Endodermal cell (in vitro differentiated cells): ENCODE data around the gene CTCFL. TPM values are rescaled to one million over a fixed set of nuclear protein-coding genes. Genes with fewer than 3 reads are reported as not detected.

Experiments used
- DNase-seq: peaks from one replicate; pipeline ENCODE4 v3.0.0-alpha.2; 2017
- H3K27ac ChIP-seq: 2 replicates; pipeline ENCODE4 v1.5.1; 2013; ENCODE audit warnings: mild to moderate bottlenecking, low read depth, low read length, moderate library complexity
- H3K27me3 ChIP-seq: 2 replicates; pipeline ENCODE4 v1.6.1; 2013; ENCODE audit warnings: mild to moderate bottlenecking, low read length, moderate library complexity; ENCODE audit not compliant: insufficient read depth, control insufficient read depth, poor library complexity, severe bottlenecking
- H3K36me3 ChIP-seq: 2 replicates; pipeline ENCODE4 v1.7.0; 2013; ENCODE audit warnings: mild to moderate bottlenecking, low read length, moderate library complexity; ENCODE audit not compliant: control insufficient read depth, insufficient read depth
- H3K4me1 ChIP-seq: one replicate; pipeline ENCODE4 v1.7.0; 2013; ENCODE audit warnings: low read length; ENCODE audit not compliant: control insufficient read depth, insufficient read depth
- H3K4me3 ChIP-seq: 2 replicates; pipeline ENCODE4 v1.5.1; 2013; ENCODE audit warnings: mild to moderate bottlenecking, low read length, moderate library complexity
- H3K9ac ChIP-seq: 2 replicates; pipeline ENCODE4 v1.6.1; 2013; ENCODE audit warnings: mild to moderate bottlenecking, low read length, moderate library complexity; ENCODE audit not compliant: poor library complexity, severe bottlenecking; ENCODE audit errors: extremely low read depth
- H3K9me3 ChIP-seq: 2 replicates; pipeline ENCODE4 v1.6.1; 2013; ENCODE audit warnings: mild to moderate bottlenecking, low read length, moderate library complexity; ENCODE audit not compliant: control insufficient read depth
- H3K27ac Mint-ChIP-seq: 2 replicates; pipeline ENCODE4 v1.8.0; 2020; ENCODE audit warnings: mixed read lengths
- H3K27me3 Mint-ChIP-seq: 2 replicates; pipeline ENCODE4 v1.8.0; 2021; ENCODE audit warnings: mild to moderate bottlenecking, mixed read lengths; ENCODE audit not compliant: insufficient read depth
- H3K36me3 Mint-ChIP-seq: 2 replicates; pipeline ENCODE4 v1.8.0; 2020; ENCODE audit warnings: low read depth, mixed read lengths
- H3K4me1 Mint-ChIP-seq: 2 replicates; pipeline ENCODE4 v1.8.0; 2020; ENCODE audit warnings: mixed read lengths
- H3K4me3 Mint-ChIP-seq: 2 replicates; pipeline ENCODE4 v1.8.0; 2020; ENCODE audit warnings: mild to moderate bottlenecking, moderate library complexity, mixed read lengths
- H3K9me3 Mint-ChIP-seq: 2 replicates; pipeline ENCODE4 v1.8.0; 2020; ENCODE audit warnings: mild to moderate bottlenecking, mixed read lengths
- CTCF ChIP-seq: fragments of 200-600 bp; sonication (generic); conservative IDR thresholded peaks from 2 replicates; pipeline ENCODE4 v1.5.0; 2021; ENCODE audit warnings: antibody characterized with exemption, mild to moderate bottlenecking
- WGBS, 2 experiments: methylation state at CpG; one replicate each; pipeline versions ENCODE4 v1.1.5 to v1.1.7; 2013; ENCODE audit warnings: missing lambda C conversion rate in 2 of 2, mixed read lengths in 1 of 2; ENCODE audit not compliant: insufficient coverage in 1 of 2, insufficient read length in 1 of 2; 5-methylcytosine and 5-hydroxymethylcytosine counted together
- total RNA-seq, 2 donors: library from RNA; stranded (reverse); fragmentation: NEBNext Ultra II Directional in 1 of 2; extraction: Animal tissue kit (Norgen Biotek cat#: 25700) in 1 of 2; gene quantifications; 2 replicates in 1 of 2; 3 replicates in 1 of 2; pipeline ENCODE4 v1.2.1, GENCODE V29; 2021

CTCFL gene
- total RNA-seq, 2 donors from 2014 or later: 0.33 to 1.4 TPM

- DNase-seq: no peak
- Mint-ChIP-seq H3K27ac (no peak overlapping the region), H3K27me3 (peaks cover 2% of the 10 kb centered on the region), H3K36me3 (no peaks in the 10 kb centered on the region), H3K9me3 (no peaks in the 10 kb centered on the region), H3K4me3 (no peak overlapping the region), H3K4me1 (no peaks in the 10 kb centered on the region)
- WGBS, 2 experiments: 92 to 93% methylated on average over 10 to 14 of the region's 14 CpGs
- H3K27me3 ChIP-seq: no peaks in the 10 kb centered on the region
- H3K36me3 ChIP-seq: no peaks in the 10 kb centered on the region
- H3K27ac ChIP-seq: no peak overlapping the region
- no peak overlapping the region for H3K4me3 ChIP-seq
- no peaks in the 10 kb centered on the region for H3K4me1 ChIP-seq
- TF ChIP-seq CTCF: no peak
- no peaks in the 10 kb centered on the region for H3K9me3 ChIP-seq
- H3K9ac ChIP-seq: no peak overlapping the region
Measured at GRCh38 chr20:57564180-57564802, 39.4 kb upstream of the CTCFL start.

- TF ChIP-seq CTCF: no peak
- Histone ChIP-seq H3K9ac (no peak overlapping the region), H3K27ac (no peak overlapping the region), H3K4me3 (no peak overlapping the region), H3K27me3 (no peaks in the 10 kb centered on the region), H3K9me3 (no peaks in the 10 kb centered on the region), H3K4me1 (no peaks in the 10 kb centered on the region), H3K36me3 (no peaks in the 10 kb centered on the region)
- no peak for DNase-seq
- Mint-ChIP-seq H3K27me3 (no peaks in the 10 kb centered on the region), H3K27ac (no peak overlapping the region), H3K36me3 (no peaks in the 10 kb centered on the region), H3K4me1 (no peaks in the 10 kb centered on the region), H3K9me3 (no peaks in the 10 kb centered on the region), H3K4me3 (no peak overlapping the region)
- 95 to 98% methylated on average over 12 of the region's 12 CpGs for WGBS, 2 experiments
Measured at GRCh38 chr20:57563522-57563921, 38.6 kb upstream of the CTCFL start.

GRCh38 chr20:57562541-57563465 lies 37.9 kb upstream of the CTCFL start:
- no peak overlapping the region for H3K4me3 Mint-ChIP-seq

More at GRCh38 chr20:57562541-57563465, 37.9 kb upstream of the CTCFL start:
- no peaks in the 10 kb centered on the region for H3K4me1 Mint-ChIP-seq
- DNase-seq: no peak
- no peak overlapping the region for H3K27ac Mint-ChIP-seq
- Histone ChIP-seq H3K9ac (no peak overlapping the region), H3K27ac (no peak overlapping the region), H3K4me1 (no peaks in the 10 kb centered on the region), H3K4me3 (no peak overlapping the region), H3K36me3 (no peaks in the 10 kb centered on the region), H3K27me3 (no peaks in the 10 kb centered on the region), H3K9me3 (no peaks in the 10 kb centered on the region)
- no peaks in the 10 kb centered on the region for H3K36me3 Mint-ChIP-seq
- H3K9me3 Mint-ChIP-seq: no peaks in the 10 kb centered on the region
- WGBS, 2 experiments: 95 to 96% methylated on average over 27 to 35 of the region's 35 CpGs
- TF ChIP-seq CTCF: no peak
- no peaks in the 10 kb centered on the region for H3K27me3 Mint-ChIP-seq
